ENCODE results near the gene COMT.

COMT gene

DNA sequence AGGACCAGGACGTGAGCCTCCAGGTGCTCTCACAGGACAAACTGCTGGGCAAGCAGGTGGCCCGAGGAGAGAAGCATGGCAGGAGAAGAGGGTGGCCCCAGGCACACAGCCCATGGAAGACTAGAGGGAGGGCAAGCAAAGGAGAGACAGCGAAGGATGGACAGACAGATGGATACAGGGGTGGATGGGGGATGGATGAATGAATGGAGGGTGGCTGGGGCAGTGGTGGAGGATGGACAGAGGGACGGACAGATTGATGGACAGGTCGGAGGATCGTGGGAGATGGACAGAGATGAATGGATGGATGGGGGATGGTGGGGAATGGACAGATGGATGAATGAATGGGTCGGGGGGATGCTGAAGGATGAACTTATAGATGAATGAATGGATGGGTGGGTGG lies 52.4 kb downstream of the COMT start:
- H3K27me3 ChIP-seq (ENCODE audit: control insufficient read depth, insufficient read depth, low read length), result no peaks in the 10 kb centered on the region
- H3K4me1 ChIP-seq (ENCODE audit: control insufficient read depth, insufficient read depth, low read length), result peaks cover 6% of the 10 kb centered on the region
- H3K9me3 ChIP-seq (ENCODE audit: control insufficient read depth, insufficient read depth, low read length), result no peaks in the 10 kb centered on the region
- H3K9ac ChIP-seq (ENCODE audit: low read depth, low read length), result no peak overlapping the region
- no peak overlapping the region for H3K4me3 ChIP-seq (ENCODE audit: low read depth, low read length)
- H3K36me3 ChIP-seq (ENCODE audit: control insufficient read depth, insufficient read depth, low read length), result no peaks in the 10 kb centered on the region
- H3K27ac ChIP-seq (ENCODE audit: low read depth, low read length), result no peak overlapping the region

DNA sequence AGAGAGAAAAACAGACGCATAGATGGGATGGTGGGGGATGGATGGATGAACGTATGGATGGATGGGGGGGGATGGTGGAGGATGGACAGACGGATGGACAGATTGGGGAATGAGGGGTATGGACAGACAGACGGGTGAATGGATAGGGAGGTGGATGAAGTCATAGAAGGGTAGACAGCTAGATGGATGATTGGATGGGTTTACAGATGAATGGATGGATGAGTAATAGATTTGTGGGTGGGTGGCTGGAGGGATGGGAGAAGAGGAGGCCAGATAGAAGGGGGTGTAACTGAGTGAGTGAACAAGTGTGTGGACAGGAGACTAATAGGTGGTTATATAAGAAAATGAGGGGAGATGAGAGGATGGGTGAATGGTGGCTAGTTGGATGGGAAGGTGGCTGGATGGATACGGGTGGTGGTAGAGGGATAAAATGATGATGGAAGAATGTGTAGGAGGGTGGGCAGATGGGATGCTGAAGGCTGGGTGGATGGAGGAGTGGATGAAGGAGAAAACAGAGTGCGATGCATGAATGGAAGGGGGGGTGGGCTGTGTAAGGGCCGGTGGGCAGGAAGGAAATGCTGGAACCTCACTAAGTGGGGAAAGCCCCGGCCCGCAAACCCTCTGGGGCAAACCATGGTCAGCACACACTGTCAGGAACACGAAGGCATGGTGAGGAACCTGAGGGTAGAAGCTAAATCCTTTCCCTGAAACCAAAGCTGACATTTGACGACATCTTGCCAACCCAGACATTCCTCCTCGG lies 53.5 kb downstream of the COMT start:
- Histone ChIP-seq H3K27me3 (ENCODE audit: control insufficient read depth, insufficient read depth, low read length) (no peaks in the 10 kb centered on the region), H3K27ac (ENCODE audit: low read depth, low read length) (no peak overlapping the region), H3K4me3 (ENCODE audit: low read depth, low read length) (no peak overlapping the region), H3K4me1 (ENCODE audit: control insufficient read depth, insufficient read depth, low read length) (peaks cover 14% of the 10 kb centered on the region), H3K9ac (ENCODE audit: low read depth, low read length) (no peak overlapping the region), H3K36me3 (ENCODE audit: control insufficient read depth, insufficient read depth, low read length) (no peaks in the 10 kb centered on the region), H3K9me3 (ENCODE audit: control insufficient read depth, insufficient read depth, low read length) (no peaks in the 10 kb centered on the region)

DNA sequence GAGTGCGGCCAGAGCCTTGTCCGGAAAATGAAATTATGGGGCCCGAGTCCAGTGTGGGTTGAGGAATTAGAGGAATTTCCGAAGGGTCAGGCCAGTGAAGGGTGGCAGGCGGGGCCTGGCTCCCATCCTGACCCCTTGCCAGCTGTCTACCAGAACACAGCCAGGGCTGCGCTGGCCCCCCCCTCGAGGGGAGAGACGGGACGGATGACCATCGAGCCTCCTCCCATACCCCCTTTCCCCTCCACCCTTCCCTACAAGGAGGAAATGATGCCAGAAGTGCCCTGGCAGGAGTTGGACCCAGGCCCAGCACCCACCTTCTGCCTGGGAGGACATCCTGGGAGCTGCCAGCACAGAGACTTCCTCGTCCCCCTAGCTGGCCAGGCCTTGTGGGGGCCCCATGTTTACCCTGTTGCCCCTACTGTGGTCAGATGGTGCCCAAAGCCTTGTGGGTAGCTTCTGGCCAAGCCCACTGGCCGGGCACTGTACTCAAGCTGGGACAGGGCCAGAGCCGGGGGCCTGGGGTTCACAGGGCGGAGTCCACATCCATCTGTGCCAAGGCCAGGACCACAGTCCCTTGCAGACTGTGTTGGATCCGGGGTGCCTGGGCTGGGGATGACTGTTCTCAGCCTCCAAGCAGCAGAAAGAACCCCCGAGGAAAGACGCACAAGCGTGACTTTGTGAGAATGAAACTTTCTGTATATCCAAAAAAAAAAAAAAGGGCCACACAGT lies 54.2 kb downstream of the COMT start:
- no peaks in the 10 kb centered on the region for H3K36me3 ChIP-seq (ENCODE audit: control insufficient read depth, insufficient read depth, low read length)
- H3K9ac ChIP-seq (ENCODE audit: low read depth, low read length), result no peak overlapping the region
- peaks cover 20% of the 10 kb centered on the region for H3K4me1 ChIP-seq (ENCODE audit: control insufficient read depth, insufficient read depth, low read length)
- no peaks in the 10 kb centered on the region for H3K27me3 ChIP-seq (ENCODE audit: control insufficient read depth, insufficient read depth, low read length)
- no peaks in the 10 kb centered on the region for H3K9me3 ChIP-seq (ENCODE audit: control insufficient read depth, insufficient read depth, low read length)
- H3K27ac ChIP-seq (ENCODE audit: low read depth, low read length), result no peak overlapping the region
- H3K4me3 ChIP-seq (ENCODE audit: low read depth, low read length), result no peak overlapping the region

DNA sequence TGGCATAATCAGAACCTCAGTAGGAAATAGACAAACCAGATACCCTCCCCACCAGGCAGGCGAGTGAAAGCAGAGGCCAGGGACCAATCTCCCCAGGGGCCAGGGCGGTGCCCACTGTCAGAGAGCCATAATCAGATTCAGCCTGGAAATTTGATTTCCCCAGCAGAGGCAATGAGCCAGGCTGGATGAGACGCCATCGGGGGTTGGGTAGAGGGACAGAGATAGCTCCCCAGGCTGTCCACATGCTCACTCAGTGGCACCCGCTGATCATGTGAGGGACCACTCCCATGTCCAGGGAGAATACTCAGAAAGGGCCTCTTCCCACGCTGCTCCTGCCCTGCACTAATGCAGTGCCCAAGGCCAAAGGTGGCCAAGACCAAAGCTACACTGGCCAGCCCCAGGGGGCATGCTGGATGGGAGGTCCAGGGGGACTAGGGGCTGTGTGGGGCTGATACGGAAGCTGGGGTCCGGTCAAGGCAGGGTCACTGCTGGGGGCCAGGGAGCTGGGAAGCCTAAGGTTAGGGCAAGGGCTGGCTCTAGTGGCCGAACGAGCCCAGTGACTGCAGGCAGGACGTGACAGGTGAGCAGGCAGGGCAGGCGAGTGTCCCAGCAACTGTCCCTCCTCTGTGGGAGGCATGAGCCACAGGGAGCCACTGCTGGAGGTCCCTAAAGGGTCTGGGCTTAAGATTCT lies 55.3 kb downstream of the COMT start:
- Histone ChIP-seq H3K9ac (ENCODE audit: low read depth, low read length) (no peak overlapping the region), H3K27ac (ENCODE audit: low read depth, low read length) (no peak overlapping the region), H3K9me3 (ENCODE audit: control insufficient read depth, insufficient read depth, low read length) (no peaks in the 10 kb centered on the region), H3K27me3 (ENCODE audit: control insufficient read depth, insufficient read depth, low read length) (no peaks in the 10 kb centered on the region), H3K36me3 (ENCODE audit: control insufficient read depth, insufficient read depth, low read length) (no peaks in the 10 kb centered on the region), H3K4me3 (ENCODE audit: low read depth, low read length) (no peak overlapping the region), H3K4me1 (ENCODE audit: control insufficient read depth, insufficient read depth, low read length) (peaks cover 28% of the 10 kb centered on the region)

DNA sequence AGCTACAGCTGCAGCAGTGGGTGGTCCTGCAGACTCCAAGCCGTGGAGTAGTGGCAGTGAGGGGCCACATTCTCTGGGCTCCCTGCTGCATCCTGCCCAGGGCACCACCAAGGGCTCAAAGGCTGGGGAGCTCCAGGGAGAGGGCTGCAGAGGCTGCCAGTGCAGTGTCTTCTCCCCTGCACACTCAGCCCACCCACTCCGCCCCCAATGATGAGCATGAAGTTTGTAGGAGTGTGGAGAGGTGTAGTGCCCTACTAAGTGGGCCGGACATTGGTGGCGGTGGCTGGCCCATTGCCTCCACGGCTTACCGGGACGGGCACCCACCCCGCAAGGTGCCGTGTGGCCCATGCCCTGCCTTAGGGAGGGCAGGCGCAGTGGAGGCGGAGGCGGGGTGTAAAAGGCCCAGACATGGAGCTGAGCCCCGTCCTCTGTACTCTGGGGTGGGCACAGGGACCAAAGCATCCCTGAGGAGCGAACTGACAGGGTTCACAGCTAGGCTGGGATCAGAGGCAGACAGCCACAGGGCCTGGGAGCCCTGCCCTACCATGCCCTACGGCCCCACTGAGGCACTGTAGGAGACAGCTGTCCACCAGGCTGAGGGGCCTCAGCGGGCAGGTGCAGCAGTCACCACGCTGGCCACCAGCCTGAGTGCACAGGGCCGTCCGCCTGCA lies 56.1 kb downstream of the COMT start:
- Histone ChIP-seq H3K27ac (ENCODE audit: low read depth, low read length) (no peak overlapping the region), H3K9me3 (ENCODE audit: control insufficient read depth, insufficient read depth, low read length) (no peaks in the 10 kb centered on the region), H3K4me1 (ENCODE audit: control insufficient read depth, insufficient read depth, low read length) (peaks cover 30% of the 10 kb centered on the region), H3K27me3 (ENCODE audit: control insufficient read depth, insufficient read depth, low read length) (no peaks in the 10 kb centered on the region), H3K36me3 (ENCODE audit: control insufficient read depth, insufficient read depth, low read length) (no peaks in the 10 kb centered on the region), H3K4me3 (ENCODE audit: low read depth, low read length) (no peak overlapping the region), H3K9ac (ENCODE audit: low read depth, low read length) (no peak overlapping the region)

DNA sequence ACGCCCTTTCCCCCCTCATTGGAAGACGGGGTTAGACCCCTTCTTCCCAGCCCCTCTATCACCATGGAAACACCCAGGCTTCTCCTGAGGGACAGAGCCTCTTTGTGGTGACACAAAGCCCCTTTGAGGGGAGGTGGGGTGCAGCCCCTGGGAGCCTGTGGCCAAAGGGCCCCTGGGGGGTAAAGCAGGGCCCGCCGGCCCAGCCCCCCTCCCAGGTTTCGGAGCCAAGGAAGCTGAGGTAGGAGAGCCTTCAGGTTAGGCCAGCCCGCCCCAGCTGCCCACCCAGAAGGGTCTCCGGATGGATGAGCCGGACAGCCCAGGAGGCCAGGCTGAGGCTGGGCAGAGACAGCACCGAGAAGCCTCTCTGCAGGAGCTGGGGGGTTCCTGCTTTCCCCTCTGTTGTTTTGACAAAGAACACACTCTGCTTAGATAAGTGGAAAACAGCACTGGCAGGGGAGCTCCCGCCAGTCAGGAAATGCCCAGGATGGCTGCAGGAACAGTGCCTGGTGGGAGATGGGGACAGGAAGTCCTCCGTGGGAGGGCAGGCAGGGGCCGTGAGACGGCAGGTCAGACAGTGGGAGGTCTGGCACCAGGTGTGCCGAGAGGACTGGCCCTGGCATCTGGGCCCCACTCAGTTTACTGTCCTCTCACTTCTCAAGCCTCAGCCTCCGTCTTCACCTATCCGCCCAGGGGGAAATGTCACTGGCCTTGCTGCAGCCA lies 56.8 kb downstream of the COMT start:
- Histone ChIP-seq H3K9ac (ENCODE audit: low read depth, low read length) (no peak overlapping the region), H3K9me3 (ENCODE audit: control insufficient read depth, insufficient read depth, low read length) (no peaks in the 10 kb centered on the region), H3K27me3 (ENCODE audit: control insufficient read depth, insufficient read depth, low read length) (no peaks in the 10 kb centered on the region), H3K4me3 (ENCODE audit: low read depth, low read length) (no peak overlapping the region), H3K4me1 (ENCODE audit: control insufficient read depth, insufficient read depth, low read length) (peaks cover 30% of the 10 kb centered on the region), H3K27ac (ENCODE audit: low read depth, low read length) (peak overlapping the region; percentile 49), H3K36me3 (ENCODE audit: control insufficient read depth, insufficient read depth, low read length) (no peaks in the 10 kb centered on the region)

DNA sequence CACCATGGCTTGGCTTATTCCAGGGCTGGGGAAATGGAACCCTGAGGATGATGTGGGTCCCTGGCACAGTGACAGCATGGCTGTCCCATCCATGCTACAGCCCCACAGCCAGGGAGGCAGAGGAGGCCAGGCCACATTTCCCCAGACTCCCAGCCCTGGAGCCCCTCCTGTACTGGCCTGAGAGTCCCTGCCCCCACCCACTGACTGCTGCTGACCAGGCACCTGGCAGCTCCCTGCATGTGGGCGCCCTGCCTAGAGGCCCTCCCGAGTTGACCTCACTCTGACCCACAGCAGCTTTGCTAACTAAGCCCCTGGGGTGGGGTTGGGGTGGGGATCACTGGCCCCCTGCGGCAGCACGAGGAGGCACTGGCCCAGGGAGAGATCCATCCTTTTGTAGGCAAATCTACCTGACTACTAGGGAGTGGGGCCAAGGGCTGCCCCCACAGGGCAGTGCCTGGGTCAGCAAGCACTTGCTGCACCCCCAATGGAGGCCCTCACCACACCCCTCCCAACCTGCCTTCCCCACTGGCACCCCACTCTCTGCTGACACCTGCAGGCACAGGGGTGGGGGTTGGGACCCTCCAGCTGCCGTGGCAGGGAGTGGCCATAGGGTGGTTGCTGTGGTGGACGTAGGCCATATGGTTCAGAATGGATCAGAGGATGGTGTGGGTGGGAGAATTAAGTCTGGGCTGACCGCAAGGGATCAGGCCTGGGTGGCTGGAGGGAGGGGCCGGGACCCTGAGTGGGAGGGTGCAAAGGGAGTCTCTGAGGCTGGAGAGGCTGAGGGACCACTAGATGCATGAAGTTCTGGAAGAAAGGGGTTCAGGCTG lies 57.6 kb downstream of the COMT start:
- H3K9ac ChIP-seq (ENCODE audit: low read depth, low read length), result no peak overlapping the region
- H3K27ac ChIP-seq (ENCODE audit: low read depth, low read length), result peak overlapping the region; percentile 49
- H3K36me3 ChIP-seq (ENCODE audit: control insufficient read depth, insufficient read depth, low read length), result no peaks in the 10 kb centered on the region
- H3K4me3 ChIP-seq (ENCODE audit: low read depth, low read length), result no peak overlapping the region
- peaks cover 30% of the 10 kb centered on the region for H3K4me1 ChIP-seq (ENCODE audit: control insufficient read depth, insufficient read depth, low read length)
- no peaks in the 10 kb centered on the region for H3K27me3 ChIP-seq (ENCODE audit: control insufficient read depth, insufficient read depth, low read length)
- no peaks in the 10 kb centered on the region; the same call in 1 of the 2 replicates for H3K9me3 ChIP-seq (ENCODE audit: control insufficient read depth, insufficient read depth, low read length)

DNA sequence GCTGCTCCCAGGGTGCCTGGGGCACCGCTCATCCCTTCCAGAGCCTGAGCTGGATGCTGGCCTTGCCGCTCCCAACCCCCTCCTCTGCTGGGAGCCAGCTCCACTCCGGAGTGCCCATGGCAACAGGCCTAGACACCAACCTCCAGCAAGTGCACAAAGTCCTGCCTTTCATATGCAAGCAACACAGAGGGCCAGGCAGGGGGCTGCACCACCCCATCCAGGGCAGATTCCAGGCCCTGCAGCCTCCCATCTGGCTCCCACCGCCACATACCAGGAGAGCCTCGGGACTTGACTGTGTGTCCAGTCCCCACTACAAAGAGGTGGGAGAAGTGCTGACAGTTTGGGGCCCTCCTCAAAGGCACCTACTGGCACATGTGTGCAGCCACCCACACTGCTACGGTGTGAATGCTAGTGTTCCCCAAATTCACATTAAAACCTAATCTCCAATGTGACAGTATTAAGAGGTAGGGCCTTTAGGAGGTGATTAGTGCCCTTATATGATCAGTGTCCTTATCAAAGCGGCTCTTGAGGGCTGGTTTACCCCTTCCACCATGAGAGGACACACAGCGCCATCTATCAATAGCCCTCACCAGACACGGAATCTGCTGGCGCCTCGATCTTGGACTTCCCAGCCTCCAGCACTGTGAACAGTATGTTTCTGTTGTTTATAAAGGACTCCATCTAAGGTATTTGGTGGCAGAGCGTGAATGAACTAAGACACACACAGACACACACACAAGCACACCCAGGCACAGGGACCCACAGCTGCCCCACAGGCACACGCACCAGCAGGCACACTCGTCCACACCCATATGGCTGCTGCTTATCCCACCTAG lies 58.9 kb downstream of the COMT start:
- Histone ChIP-seq H3K27ac (ENCODE audit: low read depth, low read length) (no peak overlapping the region), H3K4me3 (ENCODE audit: low read depth, low read length) (no peak overlapping the region), H3K4me1 (ENCODE audit: control insufficient read depth, insufficient read depth, low read length) (peaks cover 30% of the 10 kb centered on the region), H3K9me3 (ENCODE audit: control insufficient read depth, insufficient read depth, low read length) (peaks cover 6% of the 10 kb centered on the region; the same call in 1 of the 2 replicates), H3K27me3 (ENCODE audit: control insufficient read depth, insufficient read depth, low read length) (no peaks in the 10 kb centered on the region), H3K9ac (ENCODE audit: low read depth, low read length) (no peak overlapping the region), H3K36me3 (ENCODE audit: control insufficient read depth, insufficient read depth, low read length) (no peaks in the 10 kb centered on the region)

DNA sequence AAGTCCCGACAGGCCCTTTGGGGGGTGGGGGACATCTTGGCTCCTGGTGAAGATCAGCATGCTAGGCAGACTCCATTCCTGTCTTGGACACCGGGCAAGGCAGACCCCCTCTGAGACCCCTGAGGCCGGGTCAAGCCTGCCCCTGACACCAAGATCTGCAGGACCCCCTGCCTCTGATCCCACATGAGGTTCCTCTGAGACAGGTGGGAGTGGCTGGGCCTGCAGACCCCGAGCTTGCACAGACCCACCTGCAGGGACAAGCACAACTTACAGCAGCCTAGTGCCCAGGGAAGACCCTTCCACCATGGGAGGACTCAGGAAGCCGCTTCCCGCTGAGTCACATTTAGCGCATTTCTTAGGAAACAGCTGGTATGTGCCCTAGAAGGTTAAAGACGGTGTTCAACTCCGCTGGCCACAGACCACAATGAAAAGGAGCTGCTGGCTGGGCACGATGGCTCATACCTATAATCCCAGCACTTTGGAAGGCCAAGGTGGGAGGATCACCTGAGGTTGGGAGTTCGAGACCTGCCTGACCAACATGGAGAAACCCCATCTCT lies 59.6 kb downstream of the COMT start:
- Histone ChIP-seq H3K4me3 (ENCODE audit: low read depth, low read length) (no peak overlapping the region), H3K36me3 (ENCODE audit: control insufficient read depth, insufficient read depth, low read length) (no peaks in the 10 kb centered on the region), H3K27ac (ENCODE audit: low read depth, low read length) (no peak overlapping the region), H3K9ac (ENCODE audit: low read depth, low read length) (no peak overlapping the region), H3K27me3 (ENCODE audit: control insufficient read depth, insufficient read depth, low read length) (no peaks in the 10 kb centered on the region), H3K9me3 (ENCODE audit: control insufficient read depth, insufficient read depth, low read length) (peaks cover 6% of the 10 kb centered on the region; the same call in 1 of the 2 replicates), H3K4me1 (ENCODE audit: control insufficient read depth, insufficient read depth, low read length) (peaks cover 30% of the 10 kb centered on the region)
